ENCODE measurements around the gene RNASE13. TPM values are rescaled to one million over a fixed set of nuclear protein-coding genes. Genes with fewer than 3 reads are reported as not detected.
A peak's percentile ranks its signal among the peaks of the same experiment; 100 is the strongest.

The RNASE13 gene
- polyA plus RNA-seq, 1 of the 3 experiments (the other 2 are of a cell fraction), result not detected

- H3K27ac ChIP-seq (ENCODE audit: low read depth in 2 of 2, low read length in 1 of 2), result no peak overlapping the region
- no peaks in the 10 kb centered on the region for H3K36me3 ChIP-seq (replicated peaks in 1 of 2; ENCODE audit: control insufficient read depth in 1 of 2, insufficient read depth in 2 of 2, low read length in 1 of 2)
- no peaks in the 10 kb centered on the region for H3K27me3 ChIP-seq (ENCODE audit: insufficient read depth)
- H2AFZ ChIP-seq (ENCODE audit: low read depth), result no peak overlapping the region
- peaks cover 0 to 9% of the 10 kb centered on the region in 2 experiments; a peak in 1 of 4 replicates for H3K4me1 ChIP-seq (ENCODE audit: control insufficient read depth in 1 of 2, insufficient read depth in 2 of 2, low read depth in 1 of 2, low read length in 1 of 2)
- H3K9me2 ChIP-seq, result no peaks in the 10 kb centered on the region
- no peaks in the 10 kb centered on the region for H3K9me3 ChIP-seq
- ChIA-PET CTCF (interaction anchor here (1.6 to 3.0 kb wide), 4 partner anchors 8 to 44 kb away, joined by 7 to 14 read pairs (median 10); no protein-coding TSS in a partner anchor), POLR2A (no interaction called here)
- no peaks in the 10 kb centered on the region for H3K79me2 ChIP-seq (ENCODE audit: insufficient read depth)
- no peak overlapping the region for H3K4me2 ChIP-seq
- no peak for DNase-seq
- no peaks in the 10 kb centered on the region for H4K20me1 ChIP-seq (ENCODE audit: insufficient read depth)
- no peak for TF ChIP-seq RAD21 (IDR thresholded peaks at IDR 0.05; ENCODE audit: low read length)
- no peak for TF ChIP-seq USF2 (IDR thresholded peaks at IDR 0.05; ENCODE audit: borderline replicate concordance, low read depth, low read length)
- TF ChIP-seq GABPA (IDR thresholded peaks at IDR 0.05; ENCODE audit: low read depth), result no peak
- peaks cover 9% of the 10 kb centered on the region for H3F3A ChIP-seq (replicated peaks; ENCODE audit: insufficient read depth)
- H3K4me3 ChIP-seq (ENCODE audit: low read depth in 2 of 2, low read length in 1 of 2), result no peak overlapping the region
- no peak overlapping the region for H3K9ac ChIP-seq
- WGBS (ENCODE audit: low lambda C conversion rate), result 94% methylated on average over 2 of the region's 2 CpGs
Measured at GRCh38 chr14:21048638-21049037, 14.0 kb upstream of the RNASE13 start.

GRCh38 chr14:21047378-21047781, 12.8 kb upstream of the RNASE13 start:
- POLR2A ChIA-PET, result interaction anchor here (0.6 kb wide), 1 partner anchor 1806 kb away, joined by 3 read pairs; no protein-coding TSS in a partner anchor
- Histone ChIP-seq H3F3A (replicated peaks; ENCODE audit: insufficient read depth) (peaks cover 9% of the 10 kb centered on the region), H2AFZ (ENCODE audit: low read depth) (no peak overlapping the region), H3K9me2 (no peaks in the 10 kb centered on the region), H3K27me3 (ENCODE audit: insufficient read depth) (no peaks in the 10 kb centered on the region), H4K20me1 (ENCODE audit: insufficient read depth) (no peaks in the 10 kb centered on the region), H3K79me2 (ENCODE audit: insufficient read depth) (no peaks in the 10 kb centered on the region), H3K27ac (ENCODE audit: low read depth in 2 of 2, low read length in 1 of 2) (peak overlapping the region in 1 of 2 experiments; percentile 43; a peak in 1 of 4 replicates), H3K4me2 (no peak overlapping the region), H3K9ac (no peak overlapping the region), H3K9me3 (no peaks in the 10 kb centered on the region), H3K4me1 (ENCODE audit: control insufficient read depth in 1 of 2, insufficient read depth in 2 of 2, low read depth in 1 of 2, low read length in 1 of 2) (peaks cover 0 to 20% of the 10 kb centered on the region in 2 experiments; a peak in 2 of 4 replicates), H3K36me3 (replicated peaks in 1 of 2; ENCODE audit: control insufficient read depth in 1 of 2, insufficient read depth in 2 of 2, low read length in 1 of 2) (no peaks in the 10 kb centered on the region), H3K4me3 (ENCODE audit: low read depth in 2 of 2, low read length in 1 of 2) (no peak overlapping the region)
- no peak for DNase-seq
- CTCF ChIA-PET, result interaction anchor here (0.8 to 3.0 kb wide), 7 partner anchors 7 to 76 kb away, joined by 3 to 16 read pairs (median 12); no protein-coding TSS in a partner anchor
- no peak for TF ChIP-seq SIN3A (IDR thresholded peaks at IDR 0.05; ENCODE audit: borderline replicate concordance, low read depth, low read length)
- TF ChIP-seq EP300 (IDR thresholded peaks at IDR 0.05; ENCODE audit: borderline replicate concordance in 1 of 2, low read depth in 1 of 2, low read length in 1 of 2), result no peak
- TF ChIP-seq NFIC (IDR thresholded peaks at IDR 0.05; ENCODE audit: borderline replicate concordance), result 0 out of 2 replicates have a peak, but pooled peaks have one; percentile 8
- TF ChIP-seq CHD2 (IDR thresholded peaks at IDR 0.05; ENCODE audit: low read length, partially characterized antibody), result no peak
- TF ChIP-seq, protein P1, sequence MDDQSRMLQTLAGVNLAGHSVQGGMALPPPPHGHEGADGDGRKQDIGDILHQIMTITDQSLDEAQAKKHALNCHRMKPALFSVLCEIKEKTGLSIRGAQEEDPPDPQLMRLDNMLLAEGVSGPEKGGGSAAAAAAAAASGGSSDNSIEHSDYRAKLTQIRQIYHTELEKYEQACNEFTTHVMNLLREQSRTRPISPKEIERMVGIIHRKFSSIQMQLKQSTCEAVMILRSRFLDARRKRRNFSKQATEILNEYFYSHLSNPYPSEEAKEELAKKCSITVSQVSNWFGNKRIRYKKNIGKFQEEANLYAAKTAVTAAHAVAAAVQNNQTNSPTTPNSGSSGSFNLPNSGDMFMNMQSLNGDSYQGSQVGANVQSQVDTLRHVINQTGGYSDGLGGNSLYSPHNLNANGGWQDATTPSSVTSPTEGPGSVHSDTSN (IDR thresholded peaks at IDR 0.05), result 0 out of 2 replicates have a peak, but pooled peaks have one; percentile 4
- TF ChIP-seq, protein P2, sequence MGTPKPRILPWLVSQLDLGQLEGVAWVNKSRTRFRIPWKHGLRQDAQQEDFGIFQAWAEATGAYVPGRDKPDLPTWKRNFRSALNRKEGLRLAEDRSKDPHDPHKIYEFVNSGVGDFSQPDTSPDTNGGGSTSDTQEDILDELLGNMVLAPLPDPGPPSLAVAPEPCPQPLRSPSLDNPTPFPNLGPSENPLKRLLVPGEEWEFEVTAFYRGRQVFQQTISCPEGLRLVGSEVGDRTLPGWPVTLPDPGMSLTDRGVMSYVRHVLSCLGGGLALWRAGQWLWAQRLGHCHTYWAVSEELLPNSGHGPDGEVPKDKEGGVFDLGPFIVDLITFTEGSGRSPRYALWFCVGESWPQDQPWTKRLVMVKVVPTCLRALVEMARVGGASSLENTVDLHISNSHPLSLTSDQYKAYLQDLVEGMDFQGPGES (IDR thresholded peaks at IDR 0.05; ENCODE audit: low read depth, low read length), result no peak
- no peak for TF ChIP-seq RXRA (IDR thresholded peaks at IDR 0.05; ENCODE audit: borderline replicate concordance, low read depth)
- TF ChIP-seq TAF1 (IDR thresholded peaks at IDR 0.05; ENCODE audit: borderline replicate concordance, low read depth, low read length), result no peak
- TF ChIP-seq MXI1 (IDR thresholded peaks at IDR 0.05; ENCODE audit: low read depth, low read length), result no peak
- no peak for TF ChIP-seq MAX (IDR thresholded peaks at IDR 0.05; ENCODE audit: low read depth)
- TF ChIP-seq JUND (IDR thresholded peaks at IDR 0.05), result 0 out of 2 replicates have a peak, but pooled peaks have one; percentile 7
- TF ChIP-seq ZBTB33 (IDR thresholded peaks at IDR 0.05; ENCODE audit: borderline replicate concordance, low read depth), result no peak
- 55% methylated on average over 2 of the region's 2 CpGs for WGBS (ENCODE audit: low lambda C conversion rate)
